Ishikawa (cell line): ENCODE results near the gene CEP57L1.

Experiments used
- CEBPB ChIP-seq: IDR thresholded peaks from 2 replicates; pipeline ENCODE4 v1.6.1; 2012
- CREB1 ChIP-seq: IDR thresholded peaks from 2 replicates; pipeline ENCODE4 v1.6.1; 2012; ENCODE audit warnings: low read depth
- EGR1 ChIP-seq: IDR thresholded peaks from 2 replicates; pipeline ENCODE4 v1.6.1; 2012
- EP300 ChIP-seq: IDR thresholded peaks from 2 replicates; pipeline ENCODE4 v1.6.1; 2012; ENCODE audit warnings: borderline replicate concordance
- FOXM1 ChIP-seq: IDR thresholded peaks from 2 replicates; pipeline ENCODE4 v1.6.1; 2012; ENCODE audit warnings: low read depth, borderline replicate concordance
- NFIC ChIP-seq: IDR thresholded peaks from 2 replicates; pipeline ENCODE4 v1.6.1; 2012
- RAD21 ChIP-seq: IDR thresholded peaks from 2 replicates; pipeline ENCODE4 v1.6.1; 2012; ENCODE audit warnings: low read depth
- TAF1 ChIP-seq: IDR thresholded peaks from 2 replicates; pipeline ENCODE4 v1.6.1; 2012; ENCODE audit warnings: low read depth, mild to moderate bottlenecking
- TCF12 ChIP-seq: IDR thresholded peaks from 2 replicates; pipeline ENCODE4 v1.6.1; 2012; ENCODE audit warnings: low read depth
- TEAD4 ChIP-seq: IDR thresholded peaks from 2 replicates; pipeline ENCODE4 v1.6.1; 2012
- YY1 ChIP-seq: IDR thresholded peaks from 2 replicates; pipeline ENCODE4 v1.6.1; 2012; ENCODE audit warnings: low read depth
- ZBTB7A ChIP-seq: IDR thresholded peaks from 2 replicates; pipeline ENCODE4 v1.6.1; 2012; ENCODE audit warnings: low read depth
- TF ChIP-seq, protein P1 (sequence below): IDR thresholded peaks from 2 replicates; pipeline ENCODE4 v1.6.1; 2012
- TF ChIP-seq, protein P2 (sequence below): IDR thresholded peaks from 2 replicates; pipeline ENCODE4 v1.6.1; 2012; ENCODE audit warnings: low read depth, mild to moderate bottlenecking
- TF ChIP-seq, protein P3 (sequence below): IDR thresholded peaks from 2 replicates; pipeline ENCODE4 v1.6.1; 2012

CEP57L1 gene

DNA sequence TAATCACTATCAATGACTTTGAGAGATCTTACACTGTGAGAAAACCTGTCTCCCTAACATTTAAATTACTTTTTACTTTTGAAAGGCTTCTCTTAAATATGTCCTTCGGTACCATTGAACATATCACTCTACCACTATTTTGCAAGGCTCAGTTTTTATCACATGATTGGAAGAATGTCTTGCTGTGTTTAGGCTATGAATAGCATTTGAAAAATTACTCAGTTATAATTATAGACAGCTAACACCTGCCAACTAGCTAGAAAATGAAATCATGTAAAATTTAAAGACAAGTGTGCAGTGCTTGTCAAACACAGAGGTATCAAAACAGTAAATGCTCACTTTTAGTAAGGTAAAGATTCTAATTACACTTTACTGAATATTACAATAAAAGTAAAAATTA, 11.7 kb upstream of the CEP57L1 start:
- TF ChIP-seq, protein P1, sequence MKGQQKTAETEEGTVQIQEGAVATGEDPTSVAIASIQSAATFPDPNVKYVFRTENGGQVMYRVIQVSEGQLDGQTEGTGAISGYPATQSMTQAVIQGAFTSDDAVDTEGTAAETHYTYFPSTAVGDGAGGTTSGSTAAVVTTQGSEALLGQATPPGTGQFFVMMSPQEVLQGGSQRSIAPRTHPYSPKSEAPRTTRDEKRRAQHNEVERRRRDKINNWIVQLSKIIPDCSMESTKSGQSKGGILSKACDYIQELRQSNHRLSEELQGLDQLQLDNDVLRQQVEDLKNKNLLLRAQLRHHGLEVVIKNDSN = no peak
- no peak for TF ChIP-seq TAF1
- TF ChIP-seq EGR1 = no peak
- TF ChIP-seq TEAD4 = no peak
- no peak for TF ChIP-seq ZBTB7A
- no peak for TF ChIP-seq NFIC
- TF ChIP-seq, protein P2, sequence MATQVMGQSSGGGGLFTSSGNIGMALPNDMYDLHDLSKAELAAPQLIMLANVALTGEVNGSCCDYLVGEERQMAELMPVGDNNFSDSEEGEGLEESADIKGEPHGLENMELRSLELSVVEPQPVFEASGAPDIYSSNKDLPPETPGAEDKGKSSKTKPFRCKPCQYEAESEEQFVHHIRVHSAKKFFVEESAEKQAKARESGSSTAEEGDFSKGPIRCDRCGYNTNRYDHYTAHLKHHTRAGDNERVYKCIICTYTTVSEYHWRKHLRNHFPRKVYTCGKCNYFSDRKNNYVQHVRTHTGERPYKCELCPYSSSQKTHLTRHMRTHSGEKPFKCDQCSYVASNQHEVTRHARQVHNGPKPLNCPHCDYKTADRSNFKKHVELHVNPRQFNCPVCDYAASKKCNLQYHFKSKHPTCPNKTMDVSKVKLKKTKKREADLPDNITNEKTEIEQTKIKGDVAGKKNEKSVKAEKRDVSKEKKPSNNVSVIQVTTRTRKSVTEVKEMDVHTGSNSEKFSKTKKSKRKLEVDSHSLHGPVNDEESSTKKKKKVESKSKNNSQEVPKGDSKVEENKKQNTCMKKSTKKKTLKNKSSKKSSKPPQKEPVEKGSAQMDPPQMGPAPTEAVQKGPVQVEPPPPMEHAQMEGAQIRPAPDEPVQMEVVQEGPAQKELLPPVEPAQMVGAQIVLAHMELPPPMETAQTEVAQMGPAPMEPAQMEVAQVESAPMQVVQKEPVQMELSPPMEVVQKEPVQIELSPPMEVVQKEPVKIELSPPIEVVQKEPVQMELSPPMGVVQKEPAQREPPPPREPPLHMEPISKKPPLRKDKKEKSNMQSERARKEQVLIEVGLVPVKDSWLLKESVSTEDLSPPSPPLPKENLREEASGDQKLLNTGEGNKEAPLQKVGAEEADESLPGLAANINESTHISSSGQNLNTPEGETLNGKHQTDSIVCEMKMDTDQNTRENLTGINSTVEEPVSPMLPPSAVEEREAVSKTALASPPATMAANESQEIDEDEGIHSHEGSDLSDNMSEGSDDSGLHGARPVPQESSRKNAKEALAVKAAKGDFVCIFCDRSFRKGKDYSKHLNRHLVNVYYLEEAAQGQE = no peak
- TF ChIP-seq TCF12 = no peak
- TF ChIP-seq EP300 = no peak
- no peak for TF ChIP-seq RAD21
- TF ChIP-seq YY1 = no peak
- no peak for TF ChIP-seq CREB1
- TF ChIP-seq CEBPB = no peak
- TF ChIP-seq FOXM1 = no peak
- TF ChIP-seq, protein P3, sequence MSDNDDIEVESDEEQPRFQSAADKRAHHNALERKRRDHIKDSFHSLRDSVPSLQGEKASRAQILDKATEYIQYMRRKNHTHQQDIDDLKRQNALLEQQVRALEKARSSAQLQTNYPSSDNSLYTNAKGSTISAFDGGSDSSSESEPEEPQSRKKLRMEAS = no peak

DNA sequence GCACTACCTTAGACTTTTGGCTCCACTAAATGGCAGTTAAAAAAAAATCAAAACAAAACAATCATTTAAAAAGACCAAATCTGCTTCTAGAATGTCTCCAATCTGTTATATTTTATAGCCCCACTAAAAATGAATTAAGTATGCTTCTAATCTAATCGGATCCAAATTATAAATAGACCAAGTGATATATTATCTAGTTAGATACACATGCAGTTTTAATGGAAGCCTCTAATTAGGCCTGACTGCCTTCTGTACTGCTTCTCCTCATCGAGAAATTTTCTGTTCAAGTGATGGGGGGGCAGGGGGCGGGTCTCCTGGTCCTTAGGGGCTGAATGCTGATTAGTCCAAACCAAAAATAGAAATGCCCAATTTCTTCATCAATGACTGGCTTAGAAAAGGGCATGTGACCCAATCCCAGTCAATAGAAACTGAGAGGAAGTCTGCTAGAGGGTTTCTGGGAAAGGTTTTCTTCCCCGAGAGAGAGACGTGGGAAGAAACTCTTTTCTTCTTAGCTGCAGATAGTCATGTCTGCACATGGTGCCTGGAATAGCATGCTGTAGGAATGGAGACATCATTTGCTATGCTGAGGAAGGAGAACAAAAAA, 7.5 kb upstream of the CEP57L1 start:
- no peak for TF ChIP-seq RAD21

DNA sequence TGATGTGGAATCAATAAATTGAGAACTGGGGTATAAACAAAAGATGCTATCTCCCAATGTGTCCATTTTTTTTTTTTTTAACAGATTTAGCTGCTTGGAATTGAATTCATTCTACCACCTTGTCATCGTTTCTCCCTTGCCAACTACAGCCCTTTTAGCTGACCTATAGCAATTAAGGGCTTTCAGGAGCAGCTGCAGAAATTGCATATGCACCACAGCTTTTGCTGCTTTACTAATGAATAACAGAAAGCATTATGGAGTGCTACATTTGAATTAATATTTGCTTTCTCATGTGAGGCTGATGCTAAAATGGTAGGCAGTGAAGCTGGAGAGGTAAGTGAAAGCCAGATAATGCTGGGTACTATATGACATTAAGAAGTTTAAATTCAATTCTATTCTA, 6.3 kb upstream of the CEP57L1 start:
- TF ChIP-seq, protein P1 = no peak
- no peak for TF ChIP-seq YY1
- no peak for TF ChIP-seq CREB1
- TF ChIP-seq EP300 = no peak
- TF ChIP-seq, protein P3 = no peak
- TF ChIP-seq TCF12 = no peak
- TF ChIP-seq, protein P2 = no peak
- no peak for TF ChIP-seq ZBTB7A
- TF ChIP-seq TEAD4 = no peak
- TF ChIP-seq RAD21 = no peak
- no peak for TF ChIP-seq TAF1
- no peak for TF ChIP-seq NFIC
- no peak for TF ChIP-seq FOXM1
- no peak for TF ChIP-seq EGR1

DNA sequence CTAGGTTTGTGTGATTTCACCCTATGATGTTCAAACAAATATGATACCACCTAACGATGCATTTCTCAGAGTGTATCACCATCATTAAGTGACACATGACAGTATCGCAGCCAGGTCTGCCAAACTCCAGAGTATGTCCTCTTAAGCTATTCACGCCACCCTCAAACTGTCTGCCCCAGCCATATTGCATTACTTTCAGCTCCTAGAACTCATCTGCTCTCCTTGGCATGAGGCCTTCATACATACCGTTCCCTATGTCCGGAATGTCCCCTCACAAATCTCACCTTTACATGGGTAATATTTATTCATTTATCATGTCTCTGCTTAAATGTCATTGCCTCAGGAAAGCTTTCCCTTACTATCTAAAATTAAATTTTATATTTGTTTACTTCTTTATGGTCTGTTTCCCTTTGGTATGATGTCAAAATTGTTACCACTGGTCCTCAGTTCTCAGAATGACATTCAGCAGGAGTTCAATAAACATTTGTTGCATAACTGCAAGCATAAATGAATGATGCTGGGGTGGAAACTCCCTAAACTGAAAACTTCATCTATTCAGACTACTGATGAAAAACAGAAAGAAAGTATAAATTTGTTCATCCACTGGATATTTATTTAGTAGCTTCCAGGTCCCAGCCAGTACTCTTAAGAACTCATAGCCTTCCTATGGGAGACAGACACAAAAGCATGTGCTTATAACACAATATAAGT, 3.8 kb upstream of the CEP57L1 start:
- TF ChIP-seq NFIC = no peak
- TF ChIP-seq FOXM1 = no peak
- TF ChIP-seq, protein P1 = no peak
- TF ChIP-seq, protein P2 = no peak
- no peak for TF ChIP-seq TAF1
- TF ChIP-seq, protein P3 = no peak
- TF ChIP-seq RAD21 = no peak
